HG02840 (cell line): ENCODE results near the gene CKAP5.

ENCODE experiments used
- ATAC-seq: cut with Tn5 transposase; IDR thresholded peaks from one replicate; pipeline ENCODE4 v1.9.1; 2021; ENCODE audit warnings: mild to moderate bottlenecking, moderate library complexity, moderate number of reproducible peaks; ENCODE audit not compliant: unreplicated experiment, low FRiP score

The CKAP5 gene

GRCh38 chr11:46776878-46777277, 69.2 kb downstream of the CKAP5 start:
- ATAC-seq = no peak

GRCh38 chr11:46769636-46770221, 76.4 kb downstream of the CKAP5 start:
- ATAC-seq = no peak

DNA sequence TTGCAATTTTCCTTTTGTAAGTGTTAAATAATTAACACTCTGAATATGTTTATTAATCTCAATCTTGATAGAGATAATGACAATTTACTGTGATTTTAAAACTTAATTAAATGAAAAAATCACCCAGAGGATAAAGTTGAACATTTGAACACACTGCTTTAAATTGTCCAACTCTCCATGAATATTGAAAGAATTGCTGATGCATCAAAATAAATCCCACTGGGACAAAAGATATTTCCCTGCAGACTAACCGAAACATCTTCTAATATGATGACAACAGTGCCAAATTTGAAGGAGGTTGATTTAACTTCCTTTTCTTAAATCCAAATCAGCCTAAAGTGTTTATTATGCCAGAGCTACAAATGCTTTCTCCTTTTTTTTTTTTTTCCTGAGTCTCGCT, 79.4 kb downstream of the CKAP5 start:
- no peak for ATAC-seq

DNA sequence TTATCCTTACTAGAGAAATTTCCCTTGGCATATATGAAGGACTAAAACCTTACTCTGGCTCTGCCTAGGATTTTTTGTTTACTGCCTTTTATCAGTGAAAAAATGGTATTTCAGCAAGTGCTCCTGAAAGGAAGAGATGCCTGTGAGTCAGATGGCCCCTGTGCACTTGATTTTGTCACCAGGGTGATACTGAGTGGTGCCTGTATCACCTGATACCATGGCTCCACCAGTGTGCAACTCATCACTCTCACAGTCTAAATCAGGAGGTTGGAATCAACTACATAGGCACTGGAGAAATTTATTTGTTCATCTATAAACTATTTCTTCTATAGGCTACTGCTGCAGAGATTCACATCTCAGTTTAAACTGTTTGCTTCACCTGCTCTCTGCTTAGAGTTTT, 83.8 kb downstream of the CKAP5 start:
- ATAC-seq = no peak

- no peak for ATAC-seq
Observed at GRCh38 chr11:46761807-46762206, 84.3 kb downstream of the CKAP5 start.

DNA sequence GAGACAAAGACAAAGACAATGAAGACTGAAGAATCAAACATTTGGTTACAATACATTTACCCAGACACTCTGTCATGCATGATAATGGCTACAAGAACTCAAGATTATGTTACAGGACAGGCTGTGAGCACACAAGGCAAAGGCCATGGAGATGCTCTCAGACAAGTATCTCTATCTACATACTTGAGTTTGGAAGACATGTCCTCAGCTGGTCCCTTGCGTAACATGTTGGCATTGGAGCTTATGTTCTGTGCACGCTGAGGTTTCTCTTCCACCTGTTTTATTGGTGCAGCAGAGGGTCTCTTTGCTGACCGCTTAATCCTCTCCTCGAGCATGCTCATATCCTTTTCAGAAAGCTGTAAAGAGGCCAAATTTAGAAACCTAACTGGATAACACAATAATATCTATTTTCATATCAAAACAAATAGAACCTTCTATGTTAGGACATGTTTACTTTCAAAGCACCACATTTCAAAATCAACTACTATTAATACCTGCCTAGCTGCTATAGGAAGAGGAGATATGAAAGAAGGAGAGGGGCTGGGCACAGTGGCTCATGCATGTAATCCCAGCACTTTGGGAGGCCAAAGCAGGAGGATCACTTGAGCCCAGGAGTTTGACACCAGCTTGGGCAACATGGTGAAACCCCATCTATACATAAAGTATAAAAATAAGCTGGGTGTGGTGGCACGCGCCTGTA, 85.5 kb downstream of the CKAP5 start:
- ATAC-seq = no peak

DNA sequence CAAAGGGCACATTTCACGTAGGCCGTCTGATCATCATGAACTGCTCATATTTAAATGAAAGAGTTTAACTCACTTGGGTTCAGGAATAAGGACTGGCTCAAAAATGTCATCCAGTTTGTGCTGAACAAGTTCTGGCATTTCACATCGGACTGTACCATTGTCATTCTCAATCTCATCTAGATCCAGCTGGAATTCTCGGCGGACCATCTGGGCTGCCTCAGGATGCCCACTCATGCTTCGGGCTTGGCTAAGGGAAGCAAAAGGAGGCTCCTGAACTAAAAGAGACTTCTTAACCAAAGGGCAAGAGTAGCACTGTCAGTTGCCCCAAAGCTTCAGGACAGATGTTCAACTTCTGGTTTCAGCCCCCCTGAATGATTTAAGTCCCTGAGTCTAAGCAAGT, 86.9 kb downstream of the CKAP5 start:
- no peak for ATAC-seq

DNA sequence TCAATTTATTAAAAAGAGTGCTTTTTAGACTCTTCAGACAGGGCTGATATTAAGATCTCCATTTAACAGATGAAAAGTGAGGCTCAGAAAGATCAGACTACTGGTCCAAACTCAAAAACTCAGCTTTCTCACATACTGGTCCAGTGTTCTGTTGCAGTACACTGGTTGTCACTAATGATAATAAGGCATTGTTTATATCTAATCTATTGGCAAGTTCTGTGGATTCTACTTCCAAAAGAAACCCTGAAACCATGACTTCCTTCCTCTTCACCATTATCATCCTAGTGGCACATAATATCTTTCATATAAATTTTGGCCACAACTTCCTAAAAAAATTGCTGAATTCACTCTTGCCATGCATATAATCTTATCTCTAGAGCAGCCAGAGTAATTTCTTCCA, 90.1 kb downstream of the CKAP5 start:
- no peak for ATAC-seq

GRCh38 chr11:46747150-46747549, 98.9 kb downstream of the CKAP5 start:
- no peak for ATAC-seq

DNA sequence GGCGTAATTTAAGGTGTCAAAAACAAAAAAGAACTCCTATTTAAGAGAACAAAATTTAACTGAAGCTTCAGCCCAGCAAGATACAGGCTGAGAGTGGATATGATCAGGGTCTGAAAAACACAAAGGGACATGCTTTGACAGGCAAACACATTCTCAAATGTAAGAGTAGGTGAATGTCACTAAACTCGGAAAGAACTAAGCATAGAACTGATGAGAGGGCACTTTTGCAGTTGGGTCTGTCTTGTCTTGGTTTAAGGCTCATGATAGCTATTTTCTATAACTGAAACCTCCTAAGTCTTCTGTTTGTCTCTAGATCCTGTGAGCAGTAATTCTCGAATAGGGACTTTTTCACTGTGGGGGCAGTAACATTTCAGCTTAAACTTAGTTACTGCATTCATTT, 100.1 kb downstream of the CKAP5 start:
- ATAC-seq = no peak

GRCh38 chr11:46745328-46745727, 100.8 kb downstream of the CKAP5 start:
- no peak for ATAC-seq

DNA sequence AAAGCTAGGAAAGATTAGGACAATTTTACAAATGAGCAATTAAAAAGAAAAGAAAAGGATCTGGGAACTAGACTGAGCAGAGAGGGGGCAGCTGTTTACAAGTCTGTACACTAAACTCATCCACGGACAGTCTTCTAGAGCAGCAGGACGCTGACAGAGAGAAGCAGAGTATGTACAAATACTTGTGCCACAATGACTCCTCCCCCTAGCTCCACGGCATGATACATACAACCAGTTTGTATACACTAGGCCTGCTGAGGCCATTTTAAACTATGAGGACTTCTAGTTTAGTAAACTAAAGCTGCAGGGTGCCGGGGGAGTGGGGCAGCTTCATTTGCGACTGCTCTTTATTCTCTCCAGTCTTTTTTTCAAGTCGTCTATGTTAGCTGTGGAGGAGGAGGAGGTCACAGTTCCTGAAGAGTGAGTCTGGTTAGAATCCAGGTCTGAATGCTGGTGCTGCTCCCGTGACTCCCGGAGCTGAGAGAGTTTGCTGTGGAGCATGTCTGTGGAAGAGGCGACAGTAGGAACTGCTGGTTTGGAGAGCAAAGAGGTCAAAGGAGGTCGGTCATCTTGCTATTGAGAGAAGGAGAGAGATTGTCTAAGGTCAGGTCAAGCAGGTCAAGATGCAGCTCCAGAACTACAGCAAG, 102.3 kb downstream of the CKAP5 start:
- ATAC-seq = no peak

DNA sequence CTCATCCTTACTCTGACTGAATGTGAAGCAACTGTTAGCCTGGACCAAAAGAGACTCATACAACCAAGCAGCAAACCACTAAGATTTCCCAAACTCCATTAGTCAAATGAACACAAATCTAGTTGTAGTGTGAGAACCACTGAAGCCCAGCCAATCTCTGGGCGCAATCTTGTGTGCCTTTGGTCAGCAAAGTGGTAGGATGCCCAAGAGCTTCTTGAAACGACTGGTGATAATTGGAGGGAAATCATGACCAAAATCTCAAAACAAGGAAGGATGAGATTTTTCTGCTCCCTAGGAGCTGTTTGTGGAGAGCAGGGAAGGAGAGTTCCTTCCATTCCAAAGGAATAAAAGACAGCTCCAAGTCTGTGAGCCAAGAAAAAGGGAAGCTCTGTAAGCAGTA, 103.0 kb downstream of the CKAP5 start:
- ATAC-seq = no peak

DNA sequence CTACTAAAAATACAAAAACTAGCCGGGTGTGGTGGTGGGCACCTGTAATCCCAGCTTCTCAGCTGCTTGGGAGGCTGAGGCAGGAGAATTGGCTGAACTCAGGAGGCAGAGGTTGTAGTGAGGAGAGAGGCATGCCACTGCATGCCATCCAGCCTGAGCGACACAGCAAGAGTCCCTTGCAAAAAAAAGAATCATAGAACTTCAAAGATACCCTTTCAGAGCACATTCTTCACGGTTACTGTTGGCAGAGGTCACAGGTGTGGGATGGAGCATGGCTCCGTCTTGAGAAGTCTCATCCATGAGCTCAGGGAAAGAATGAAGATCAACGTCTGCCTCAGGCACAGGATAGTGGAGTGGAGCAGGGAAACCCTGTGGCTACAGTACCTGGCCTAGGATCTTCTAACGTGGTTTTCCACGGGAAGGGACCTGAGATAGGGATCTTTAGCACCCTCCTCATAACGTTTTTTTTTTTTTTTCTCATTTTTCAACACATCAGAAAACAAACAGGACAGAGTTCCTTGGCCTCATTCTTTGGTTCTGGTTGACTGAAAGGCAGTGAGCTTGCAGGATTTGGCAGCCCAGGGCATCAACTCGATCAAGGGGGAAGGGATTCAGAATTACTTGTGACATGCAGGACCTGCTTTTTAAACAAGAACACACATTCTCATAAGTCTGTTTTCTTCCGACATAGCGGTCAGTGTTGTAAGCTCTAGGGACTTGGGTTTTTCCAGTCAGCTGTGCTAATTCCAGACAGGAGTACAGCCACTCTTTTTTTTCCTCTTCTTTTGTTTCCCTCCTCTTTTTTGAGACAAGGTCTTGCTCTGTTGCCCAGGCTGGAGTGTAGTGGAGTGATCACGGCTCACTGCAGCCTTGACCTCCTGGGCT, 104.2 kb downstream of the CKAP5 start:
- no peak for ATAC-seq

DNA sequence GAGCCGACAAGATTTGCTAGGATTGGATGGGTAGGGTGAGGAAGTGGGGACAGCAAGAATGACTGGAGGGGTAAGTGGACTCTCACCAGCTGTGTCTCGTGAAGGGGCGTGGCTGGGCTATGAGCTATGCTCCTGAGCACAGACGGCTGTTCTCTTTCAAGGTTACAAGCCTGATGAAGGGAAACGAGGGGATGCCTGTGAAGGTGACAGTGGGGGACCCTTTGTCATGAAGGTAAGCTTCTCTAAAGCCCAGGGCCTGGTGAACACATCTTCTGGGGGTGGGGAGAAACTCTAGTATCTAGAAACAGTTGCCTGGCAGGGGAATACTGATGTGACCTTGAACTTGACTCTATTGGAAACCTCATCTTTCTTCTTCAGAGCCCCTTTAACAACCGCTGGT, 107.2 kb downstream of the CKAP5 start:
- ATAC-seq = no peak

GRCh38 chr11:46737699-46738098, 108.4 kb downstream of the CKAP5 start:
- ATAC-seq = no peak

DNA sequence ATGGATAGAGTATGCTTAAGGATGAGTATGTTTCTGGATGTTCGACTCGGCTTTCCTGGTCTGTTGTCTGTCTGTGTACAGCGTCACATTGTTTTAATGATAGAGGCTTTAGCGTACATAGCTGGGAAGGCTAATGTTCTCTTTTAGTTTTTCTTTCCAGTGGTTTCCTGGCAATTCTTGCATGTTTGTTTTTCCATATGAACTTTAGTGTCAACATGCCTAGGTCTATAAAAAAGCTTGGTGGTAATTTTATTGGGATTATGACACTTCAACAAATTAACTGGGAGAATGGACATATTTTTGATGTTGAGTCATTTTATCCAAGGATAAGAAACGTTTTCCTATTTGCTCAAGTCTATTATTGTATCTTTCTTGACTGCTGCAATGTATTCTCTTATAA, 109.5 kb downstream of the CKAP5 start:
- no peak for ATAC-seq

DNA sequence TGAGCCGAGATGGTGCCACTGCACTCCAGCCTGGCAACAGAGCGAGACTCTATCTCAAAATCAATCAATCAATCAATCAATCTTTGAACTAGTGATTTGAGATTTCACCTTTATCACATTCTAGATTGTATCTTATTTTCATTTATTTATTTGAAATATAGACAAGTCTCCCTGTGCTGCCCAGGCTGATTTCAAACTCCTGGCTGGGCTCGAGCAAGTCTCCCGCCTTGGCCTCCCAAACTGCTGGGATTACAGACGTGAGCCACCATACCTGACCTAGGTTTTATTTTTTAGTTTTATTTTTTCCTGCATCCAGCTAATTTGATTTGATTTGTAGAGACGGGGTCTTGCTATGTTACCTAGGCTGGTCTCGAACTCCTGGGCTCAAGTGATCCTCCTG, 109.9 kb downstream of the CKAP5 start:
- ATAC-seq = no peak

- no peak for ATAC-seq
Observed at GRCh38 chr11:46733234-46733633, 112.8 kb downstream of the CKAP5 start.

- no peak for ATAC-seq
Observed at GRCh38 chr11:46731545-46731944, 114.5 kb downstream of the CKAP5 start.
